ENCODE measurements around the gene AKAP12.

Gene AKAP12

GRCh38 chr6:151330130-151330696 is 90.4 kb downstream of the AKAP12 start:
- Histone ChIP-seq H3K9me3 (ENCODE audit: control insufficient read depth, insufficient read depth, low read length) (no peaks in the 10 kb centered on the region), H3K9me2 (replicated peaks; ENCODE audit: control insufficient read depth, low read length) (no peaks in the 10 kb centered on the region), H3K4me3 (ENCODE audit: low read length) (no peak overlapping the region), H3K27ac (ENCODE audit: low read depth, low read length) (no peak overlapping the region), H3F3A (ENCODE audit: control insufficient read depth, insufficient read depth) (no peaks in the 10 kb centered on the region), H4K20me1 (ENCODE audit: control insufficient read depth, insufficient read depth, low read depth, low read length) (no peaks in the 10 kb centered on the region), H3K36me3 (ENCODE audit: control insufficient read depth, low read length) (no peaks in the 10 kb centered on the region), H3K4me2 (ENCODE audit: low read length) (no peak overlapping the region), H3K27me3 (ENCODE audit: control insufficient read depth, low read length) (peaks cover 10% of the 10 kb centered on the region), H3K4me1 (ENCODE audit: control insufficient read depth, low read length) (no peaks in the 10 kb centered on the region), H3K79me2 (ENCODE audit: control insufficient read depth, low read length) (no peaks in the 10 kb centered on the region)
- TF ChIP-seq EZH2phosphoT487 (IDR thresholded peaks at IDR 0.05; ENCODE audit: borderline replicate concordance, low read length) (no peak), CTCF (IDR thresholded peaks at IDR 0.05; ENCODE audit: low read depth, low read length, poor library complexity, severe bottlenecking) (no peak)

GRCh38 chr6:151335930-151336329 is 96.2 kb downstream of the AKAP12 start:
- H3K9me3 ChIP-seq (ENCODE audit: control insufficient read depth, insufficient read depth, low read length), result peaks cover 3% of the 10 kb centered on the region; the same call in 1 of the 2 replicates
- H3K36me3 ChIP-seq (ENCODE audit: control insufficient read depth, low read length), result no peaks in the 10 kb centered on the region
- H3K4me2 ChIP-seq (ENCODE audit: low read length), result peak overlapping the region; percentile 31; the same call in 1 of the 2 replicates
- no peak overlapping the region for H3K27ac ChIP-seq (ENCODE audit: low read depth, low read length)
- H3K4me3 ChIP-seq (ENCODE audit: low read length), result no peak overlapping the region
- no peak for TF ChIP-seq CTCF (IDR thresholded peaks at IDR 0.05; ENCODE audit: low read depth, low read length, poor library complexity, severe bottlenecking)
- no peak for TF ChIP-seq EZH2phosphoT487 (IDR thresholded peaks at IDR 0.05; ENCODE audit: borderline replicate concordance, low read length)
- H3F3A ChIP-seq (ENCODE audit: control insufficient read depth, insufficient read depth), result no peaks in the 10 kb centered on the region
- H3K79me2 ChIP-seq (ENCODE audit: control insufficient read depth, low read length), result no peaks in the 10 kb centered on the region
- H4K20me1 ChIP-seq (ENCODE audit: control insufficient read depth, insufficient read depth, low read depth, low read length), result no peaks in the 10 kb centered on the region
- no peaks in the 10 kb centered on the region for H3K9me2 ChIP-seq (replicated peaks; ENCODE audit: control insufficient read depth, low read length)
- H3K27me3 ChIP-seq (ENCODE audit: control insufficient read depth, low read length), result peaks cover 9% of the 10 kb centered on the region
- peaks cover 11% of the 10 kb centered on the region for H3K4me1 ChIP-seq (ENCODE audit: control insufficient read depth, low read length)

DNA sequence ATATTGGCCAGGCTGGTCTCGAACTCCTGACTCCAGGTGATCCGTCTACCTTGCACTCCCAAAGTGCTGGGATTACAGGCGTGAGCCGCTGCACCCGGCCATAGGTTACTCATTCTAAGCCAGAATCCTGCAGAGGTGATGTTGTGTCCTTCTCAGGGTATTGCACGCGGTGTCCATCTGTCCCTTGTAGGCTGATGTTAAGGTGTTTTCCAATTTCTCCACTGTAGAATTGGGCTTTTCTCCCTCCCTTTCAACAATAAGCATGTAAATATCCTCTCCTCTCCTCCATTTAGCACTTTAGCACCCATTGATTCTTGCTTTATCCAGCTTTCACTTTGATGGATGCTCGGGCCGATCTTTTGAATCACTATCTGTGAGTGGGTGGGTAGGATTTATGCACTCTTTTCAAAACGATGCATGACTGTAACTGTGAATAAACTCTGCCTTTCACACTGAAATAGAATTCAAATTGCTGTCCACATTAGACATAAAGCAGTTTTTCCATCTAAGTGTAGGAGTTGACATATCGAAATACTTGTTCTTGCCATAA is 99.0 kb downstream of the AKAP12 start:
- Histone ChIP-seq H3K4me3 (ENCODE audit: low read length) (no peak overlapping the region), H3K9me2 (replicated peaks; ENCODE audit: control insufficient read depth, low read length) (no peaks in the 10 kb centered on the region), H3K4me1 (ENCODE audit: control insufficient read depth, low read length) (peaks cover 11% of the 10 kb centered on the region), H3K79me2 (ENCODE audit: control insufficient read depth, low read length) (no peaks in the 10 kb centered on the region), H3K27me3 (ENCODE audit: control insufficient read depth, low read length) (peaks cover 9% of the 10 kb centered on the region), H3K36me3 (ENCODE audit: control insufficient read depth, low read length) (no peaks in the 10 kb centered on the region), H3F3A (ENCODE audit: control insufficient read depth, insufficient read depth) (no peaks in the 10 kb centered on the region), H3K4me2 (ENCODE audit: low read length) (no peak overlapping the region), H3K9me3 (ENCODE audit: control insufficient read depth, insufficient read depth, low read length) (peaks cover 3% of the 10 kb centered on the region; the same call in 1 of the 2 replicates), H4K20me1 (ENCODE audit: control insufficient read depth, insufficient read depth, low read depth, low read length) (no peaks in the 10 kb centered on the region), H3K27ac (ENCODE audit: low read depth, low read length) (no peak overlapping the region)
- no peak for TF ChIP-seq EZH2phosphoT487 (IDR thresholded peaks at IDR 0.05; ENCODE audit: borderline replicate concordance, low read length)
- no peak for TF ChIP-seq CTCF (IDR thresholded peaks at IDR 0.05; ENCODE audit: low read depth, low read length, poor library complexity, severe bottlenecking)

Measured in DOHH2 (cell line).